Stimulated activated CD8-positive, alpha-beta memory T cell treated with anti-CD3 and anti-CD28 coated beads, Interleukin-4, amount 100 ng/mL, for 24 hours (primary cell): ENCODE measurements around the gene NAA35.

Experiments used
- DNase-seq: peaks from one replicate; pipeline ENCODE4 v3.0.0-alpha.2; 2020; ENCODE audit warnings: low read depth

Gene NAA35

DNA sequence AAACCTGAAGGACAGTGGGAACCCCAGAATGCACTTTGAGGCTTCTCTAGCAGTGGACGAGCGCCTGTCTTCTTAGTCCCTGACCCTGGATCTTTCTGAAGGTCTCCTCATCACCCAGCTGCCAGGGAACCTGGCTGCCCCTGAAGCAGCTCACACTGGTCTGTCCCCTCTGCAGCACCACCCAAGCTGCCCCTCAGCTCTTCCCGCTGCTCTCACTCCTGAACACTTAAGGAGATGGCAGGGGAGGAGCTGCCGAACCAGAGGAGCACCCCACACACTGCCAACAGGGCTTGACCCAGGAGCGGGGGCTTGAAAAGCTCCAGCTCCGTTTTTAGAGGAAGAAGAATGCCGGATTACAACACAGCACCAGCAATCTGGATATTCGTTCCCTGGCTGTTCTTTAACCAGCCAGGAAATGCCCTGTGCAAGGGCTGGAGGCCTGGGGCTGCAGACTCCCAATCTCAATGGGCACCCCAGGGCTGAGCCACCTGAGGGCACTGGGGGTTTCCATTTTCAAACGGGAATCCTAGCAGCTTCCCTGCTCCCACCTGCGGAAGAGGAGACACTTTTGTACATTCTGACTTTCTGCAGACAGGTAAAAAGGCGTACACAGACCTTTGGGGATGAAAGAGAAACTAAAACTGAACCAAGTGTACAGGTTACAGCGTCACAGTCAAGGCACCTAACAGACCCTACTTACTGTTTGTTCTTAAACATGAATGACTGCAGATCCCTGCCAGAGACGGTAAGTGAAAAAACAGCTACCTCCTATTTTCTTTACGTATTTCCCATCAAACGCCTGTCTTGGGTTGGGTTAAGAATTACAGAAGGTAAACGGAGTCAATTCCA lies 122.1 kb downstream of the NAA35 start:
- no peak for DNase-seq

DNA sequence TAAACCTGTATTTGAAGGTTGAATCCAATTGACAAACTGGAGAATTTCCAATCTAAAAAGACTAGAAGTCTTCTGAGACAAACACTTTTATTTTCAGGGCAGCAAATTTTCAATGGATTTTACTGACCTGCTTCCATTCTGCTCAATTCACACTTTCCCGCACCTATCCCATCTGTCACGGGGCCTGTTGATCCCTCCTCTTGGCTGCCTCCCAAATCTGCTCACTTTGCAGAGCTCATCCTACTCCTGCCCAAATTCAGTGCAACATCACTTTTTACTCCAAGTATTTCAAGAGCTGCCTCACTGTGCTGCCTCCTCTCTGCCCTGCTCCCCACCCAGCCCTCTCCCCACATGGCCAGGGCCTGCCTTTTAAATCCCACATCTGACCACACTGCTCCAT lies 123.3 kb downstream of the NAA35 start:
- no peak for DNase-seq

DNA sequence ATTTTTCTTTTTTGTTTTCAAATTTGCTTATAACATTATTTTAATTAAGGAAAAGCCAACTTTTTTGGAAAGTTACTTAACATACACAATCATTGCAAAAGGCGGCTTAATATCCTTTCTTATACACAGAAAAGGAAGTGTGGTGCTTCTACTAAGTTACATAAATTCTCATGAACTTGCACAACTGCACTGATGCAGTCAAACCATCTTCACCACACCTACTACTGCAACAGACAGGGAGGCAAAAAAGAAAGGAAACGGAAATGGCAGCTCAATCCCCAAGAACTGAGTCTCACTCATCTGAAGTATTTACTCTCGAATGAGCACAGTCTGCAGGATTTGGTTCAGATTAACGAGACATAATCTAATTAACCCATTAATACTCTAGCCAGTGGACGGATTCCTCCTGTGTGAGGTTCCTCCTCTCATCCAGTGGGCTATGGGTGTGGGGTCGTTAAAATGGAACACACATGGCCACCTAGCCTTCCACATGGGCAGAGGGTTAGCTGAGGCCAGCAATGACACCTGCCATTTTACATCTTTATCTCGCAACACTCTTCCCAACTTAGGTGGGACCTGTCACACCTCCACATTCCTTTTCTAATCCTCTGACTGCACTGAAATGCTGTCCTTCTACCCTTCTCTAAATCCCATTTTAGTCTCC lies 128.4 kb downstream of the NAA35 start:
- no peak for DNase-seq
